ENCODE results near the gene SPRY4.

Gene SPRY4

DNA sequence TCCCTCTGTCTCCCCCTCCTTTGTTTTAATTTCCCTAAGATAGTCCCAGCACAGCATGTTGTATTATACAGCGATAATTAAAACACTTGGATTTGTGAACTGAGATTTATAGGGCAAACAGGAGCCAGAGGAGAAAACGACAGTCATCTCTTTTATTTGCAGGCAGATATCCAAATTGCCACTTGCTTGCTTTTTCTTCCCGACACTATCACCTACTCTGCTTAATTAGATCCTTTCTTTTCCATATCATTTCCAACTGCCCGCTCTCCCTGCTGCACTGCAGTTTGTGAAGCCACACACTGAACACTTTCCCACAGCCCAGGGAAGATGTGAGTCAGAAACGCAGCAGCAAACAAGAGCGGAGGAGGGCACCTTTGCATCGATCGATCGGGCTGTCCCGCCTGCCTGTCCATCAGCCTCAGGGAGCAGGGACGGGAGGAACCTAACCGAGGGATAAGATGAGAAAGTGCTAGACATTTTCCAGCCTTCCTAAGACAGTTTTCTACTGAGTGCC is 35.8 kb upstream of the SPRY4 start:
- peaks cover 7% of the 10 kb centered on the region for H3K27me3 Mint-ChIP-seq (ENCODE audit: low read depth, poor library complexity)
- DNase-seq, result peak; percentile 22
- TF ChIP-seq, protein P1, sequence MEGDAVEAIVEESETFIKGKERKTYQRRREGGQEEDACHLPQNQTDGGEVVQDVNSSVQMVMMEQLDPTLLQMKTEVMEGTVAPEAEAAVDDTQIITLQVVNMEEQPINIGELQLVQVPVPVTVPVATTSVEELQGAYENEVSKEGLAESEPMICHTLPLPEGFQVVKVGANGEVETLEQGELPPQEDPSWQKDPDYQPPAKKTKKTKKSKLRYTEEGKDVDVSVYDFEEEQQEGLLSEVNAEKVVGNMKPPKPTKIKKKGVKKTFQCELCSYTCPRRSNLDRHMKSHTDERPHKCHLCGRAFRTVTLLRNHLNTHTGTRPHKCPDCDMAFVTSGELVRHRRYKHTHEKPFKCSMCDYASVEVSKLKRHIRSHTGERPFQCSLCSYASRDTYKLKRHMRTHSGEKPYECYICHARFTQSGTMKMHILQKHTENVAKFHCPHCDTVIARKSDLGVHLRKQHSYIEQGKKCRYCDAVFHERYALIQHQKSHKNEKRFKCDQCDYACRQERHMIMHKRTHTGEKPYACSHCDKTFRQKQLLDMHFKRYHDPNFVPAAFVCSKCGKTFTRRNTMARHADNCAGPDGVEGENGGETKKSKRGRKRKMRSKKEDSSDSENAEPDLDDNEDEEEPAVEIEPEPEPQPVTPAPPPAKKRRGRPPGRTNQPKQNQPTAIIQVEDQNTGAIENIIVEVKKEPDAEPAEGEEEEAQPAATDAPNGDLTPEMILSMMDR (IDR thresholded peaks at IDR 0.05), result no peak
- H3K9me3 Mint-ChIP-seq, result no peaks in the 10 kb centered on the region
- H3K36me3 Mint-ChIP-seq (ENCODE audit: low read depth), result peaks cover 4% of the 10 kb centered on the region
- H3K4me3 Mint-ChIP-seq, result peak overlapping the region; percentile 66
- H3K27ac Mint-ChIP-seq, result peak overlapping the region; percentile 29
- H3K4me1 Mint-ChIP-seq, result peaks cover 84% of the 10 kb centered on the region

DNA sequence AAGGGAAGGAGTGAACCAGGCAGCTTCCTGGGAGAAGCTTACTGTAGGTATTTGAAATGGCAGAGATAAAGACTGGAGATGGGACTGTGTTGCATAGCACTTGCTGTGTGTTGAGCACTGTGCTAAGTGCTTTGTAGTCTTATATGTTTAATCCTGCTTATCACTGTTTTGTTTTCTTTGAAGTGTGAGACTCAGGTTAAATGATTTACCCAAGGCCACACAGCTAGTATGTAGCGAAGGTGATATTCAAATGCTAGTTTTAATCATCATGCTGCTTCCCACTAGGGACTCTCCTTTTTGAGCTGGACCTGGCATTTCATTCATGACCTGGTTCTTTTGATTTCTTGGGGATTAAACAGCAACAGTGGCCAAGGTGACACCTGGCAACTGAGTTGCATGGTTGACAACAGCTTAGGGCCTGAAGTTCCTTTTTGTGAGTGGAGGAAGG is 35.3 kb upstream of the SPRY4 start:
- H3K27me3 Mint-ChIP-seq (ENCODE audit: low read depth, poor library complexity), result peaks cover 7% of the 10 kb centered on the region
- TF ChIP-seq, protein P1 (IDR thresholded peaks at IDR 0.05), result no peak
- peak overlapping the region; percentile 84 for H3K27ac Mint-ChIP-seq
- peaks cover 79% of the 10 kb centered on the region for H3K4me1 Mint-ChIP-seq
- H3K36me3 Mint-ChIP-seq (ENCODE audit: low read depth), result peaks cover 4% of the 10 kb centered on the region
- peak overlapping the region; percentile 66 for H3K4me3 Mint-ChIP-seq
- no peak for DNase-seq
- H3K9me3 Mint-ChIP-seq, result no peaks in the 10 kb centered on the region

DNA sequence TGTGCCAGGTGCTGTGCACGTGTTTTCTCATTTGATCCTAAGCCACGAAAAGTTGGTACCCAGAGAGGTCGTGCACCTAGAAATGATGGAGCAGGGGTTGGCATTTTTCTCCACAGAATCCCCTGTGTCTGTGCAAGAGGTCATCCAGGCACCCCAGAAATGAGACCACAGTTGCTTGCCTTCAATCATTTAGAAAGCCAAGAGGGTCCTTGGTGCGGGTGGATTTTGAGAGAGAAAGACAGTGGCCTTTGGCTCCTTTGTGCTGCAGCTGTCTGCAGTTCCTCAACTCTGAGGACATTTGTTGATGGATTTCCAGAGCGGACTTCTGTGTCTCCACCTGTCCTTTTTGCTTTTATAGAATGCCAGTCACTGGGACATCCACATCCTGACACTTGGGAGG is 33.8 kb upstream of the SPRY4 start:
- Mint-ChIP-seq H3K36me3 (ENCODE audit: low read depth) (peaks cover 4% of the 10 kb centered on the region), H3K4me3 (no peak overlapping the region), H3K9me3 (no peaks in the 10 kb centered on the region), H3K27ac (no peak overlapping the region), H3K4me1 (peaks cover 74% of the 10 kb centered on the region), H3K27me3 (ENCODE audit: low read depth, poor library complexity) (peaks cover 7% of the 10 kb centered on the region)
- no peak for DNase-seq
- TF ChIP-seq, protein P1 (IDR thresholded peaks at IDR 0.05), result no peak

DNA sequence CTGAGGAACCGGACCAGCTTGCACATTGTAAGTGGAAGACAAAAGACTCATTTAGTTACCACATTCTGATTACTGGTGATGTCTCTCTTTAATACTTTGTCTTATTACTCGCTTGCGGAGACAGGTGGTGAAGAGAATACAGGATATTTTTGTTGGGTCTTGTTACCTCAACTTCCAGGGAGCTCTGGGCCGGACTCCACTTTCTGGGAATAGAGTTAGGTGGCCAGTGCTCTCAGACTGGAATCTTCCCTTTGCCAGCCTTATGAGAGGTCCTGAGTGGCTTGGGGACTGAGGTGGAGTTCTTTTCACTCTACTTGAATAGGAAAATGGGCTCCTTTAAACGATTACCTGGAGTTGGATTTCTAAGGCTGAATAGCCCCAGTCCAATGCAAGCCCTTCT is 33.3 kb upstream of the SPRY4 start:
- Mint-ChIP-seq H3K9me3 (no peaks in the 10 kb centered on the region), H3K27me3 (ENCODE audit: low read depth, poor library complexity) (peaks cover 3% of the 10 kb centered on the region), H3K36me3 (ENCODE audit: low read depth) (peaks cover 4% of the 10 kb centered on the region), H3K27ac (peak overlapping the region; percentile 69), H3K4me1 (peaks cover 74% of the 10 kb centered on the region), H3K4me3 (peak overlapping the region; percentile 71)
- TF ChIP-seq, protein P1 (IDR thresholded peaks at IDR 0.05), result no peak
- DNase-seq, result no peak

DNA sequence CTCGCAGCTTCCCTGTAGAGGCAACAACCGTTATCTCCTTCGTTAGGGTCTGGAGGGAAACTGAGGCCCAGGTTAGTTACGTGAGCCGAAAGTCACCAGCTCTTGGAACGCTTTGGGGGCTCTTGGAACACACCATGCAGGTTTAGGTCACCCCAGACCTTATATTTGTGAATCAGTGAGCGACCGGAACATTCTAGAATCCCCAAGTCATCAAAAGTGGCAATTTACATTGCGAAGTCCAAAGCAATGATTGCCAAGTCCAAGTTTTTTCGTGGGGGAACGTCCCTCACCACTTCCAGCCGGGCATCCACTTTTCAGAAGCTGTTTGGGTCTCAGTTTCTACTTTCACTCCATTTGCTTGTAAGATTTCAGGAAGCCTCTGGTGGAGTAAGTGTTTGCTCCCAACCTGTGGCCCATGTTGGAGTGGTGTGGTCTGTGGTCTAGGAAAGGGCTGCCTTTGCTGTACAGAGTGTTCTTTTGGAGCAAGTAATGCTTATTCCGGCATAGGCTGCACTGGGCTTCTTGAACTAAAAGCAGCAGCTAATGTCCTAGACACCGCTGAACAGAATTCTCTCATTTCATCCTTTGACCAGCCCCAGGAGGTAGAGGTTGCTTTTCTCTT is 32.8 kb upstream of the SPRY4 start:
- H3K36me3 Mint-ChIP-seq (ENCODE audit: low read depth), result no peaks in the 10 kb centered on the region
- H3K4me3 Mint-ChIP-seq, result peak overlapping the region; percentile 71
- no peak for DNase-seq
- peaks cover 72% of the 10 kb centered on the region for H3K4me1 Mint-ChIP-seq
- TF ChIP-seq, protein P1 (IDR thresholded peaks at IDR 0.05), result no peak
- H3K27ac Mint-ChIP-seq, result peak overlapping the region; percentile 97
- no peaks in the 10 kb centered on the region for H3K9me3 Mint-ChIP-seq
- peaks cover 3% of the 10 kb centered on the region for H3K27me3 Mint-ChIP-seq (ENCODE audit: low read depth, poor library complexity)

All from nephron progenitor cell (in vitro differentiated cells).